Calu3 (cell line): ENCODE results near the gene BPIFB6. TPM values are rescaled to one million over a fixed set of nuclear protein-coding genes. Genes with fewer than 3 reads are reported as not detected.

Experiments used
- BruUV-seq: library from RNA; stranded (reverse); fragments of 400-500 nt; replicated peaks from 2 replicates; lab custom pipeline; 2021; lab: Mats Ljungman, UMichigan
- CTCF ChIA-PET: fragments of 300-600 bp; sonication (Branson Sonifier 250); formaldehyde crosslinking; loops from one replicate; lab custom pipeline; 2022; ENCODE audit warnings: antibody characterized with exemption; lab: Charles Lee
- DNase-seq: peaks from one replicate; pipeline ENCODE4 v3.0.0; 2022
- H3K27ac Mint-ChIP-seq: one replicate; pipeline ENCODE4 v1.8.0; 2022; ENCODE audit warnings: mixed read lengths; ENCODE audit not compliant: unreplicated experiment
- H3K27me3 Mint-ChIP-seq: one replicate; pipeline ENCODE4 v1.8.0; 2022; ENCODE audit warnings: mixed read lengths; ENCODE audit not compliant: unreplicated experiment
- H3K36me3 Mint-ChIP-seq: one replicate; pipeline ENCODE4 v1.8.0; 2022; ENCODE audit warnings: mild to moderate bottlenecking, moderate library complexity, mixed read lengths; ENCODE audit not compliant: insufficient read depth, unreplicated experiment
- H3K4me1 Mint-ChIP-seq: one replicate; pipeline ENCODE4 v1.8.0; 2022; ENCODE audit warnings: mild to moderate bottlenecking, low read depth, mixed read lengths; ENCODE audit not compliant: unreplicated experiment
- H3K4me3 Mint-ChIP-seq: one replicate; pipeline ENCODE4 v1.8.0; 2022; ENCODE audit warnings: mild to moderate bottlenecking, low read depth, moderate library complexity, mixed read lengths; ENCODE audit not compliant: unreplicated experiment
- H3K9me3 Mint-ChIP-seq: one replicate; pipeline ENCODE4 v1.8.0; 2022; ENCODE audit warnings: low read depth, mixed read lengths; ENCODE audit not compliant: unreplicated experiment
- CTCF ChIP-seq: fragments of 200-600 bp; IDR thresholded peaks from one replicate; pipeline ENCODE4 v1.8.0; 2022; ENCODE audit warnings: antibody characterized with exemption; ENCODE audit not compliant: unreplicated experiment
- intact Hi-C: fragments of 100-400 bp; cut with micrococcal nuclease; formaldehyde crosslinking; loops from one replicate; pipeline ENCODE4 v1.10.0; 2022; ENCODE audit not compliant: unreplicated experiment
- total RNA-seq: library from RNA; stranded (reverse); gene quantifications from 2 replicates; pipeline ENCODE4 v1.2.3, GENCODE V29; 2022

Gene BPIFB6
- total RNA-seq, 1 experiment from 2014 or later = not detected

GRCh38 chr20:33021879-33022278, 9.6 kb upstream of the BPIFB6 start:
- DNase-seq = no peak
- Mint-ChIP-seq H3K9me3 (no peaks in the 10 kb centered on the region), H3K4me1 (no peaks in the 10 kb centered on the region), H3K27me3 (peaks cover 50% of the 10 kb centered on the region), H3K4me3 (no peak overlapping the region), H3K36me3 (no peaks in the 10 kb centered on the region), H3K27ac (no peak overlapping the region)
- intact Hi-C loops = no loop called here
- BruUV-seq = no TSS peak
- CTCF ChIA-PET = interaction anchor here (0.7 kb wide), 1 partner anchor 226 kb away, joined by 3 read pairs; no protein-coding TSS in a partner anchor
- TF ChIP-seq CTCF = no peak

- Mint-ChIP-seq H3K4me3 (no peak overlapping the region), H3K27me3 (peaks cover 46% of the 10 kb centered on the region), H3K9me3 (no peaks in the 10 kb centered on the region), H3K27ac (no peak overlapping the region), H3K36me3 (no peaks in the 10 kb centered on the region), H3K4me1 (no peaks in the 10 kb centered on the region)
- no TSS peak for BruUV-seq
- no peak for TF ChIP-seq CTCF
- CTCF ChIA-PET = interaction anchor here (0.7 kb wide), 1 partner anchor 226 kb away, joined by 3 read pairs; no protein-coding TSS in a partner anchor
- intact Hi-C loops = no loop called here
- DNase-seq = no peak
Measured at GRCh38 chr20:33022289-33022688, 9.2 kb upstream of the BPIFB6 start.

- no TSS peak for BruUV-seq
- H3K27me3 Mint-ChIP-seq = peaks cover 40% of the 10 kb centered on the region
- TF ChIP-seq CTCF = no peak
- no peak overlapping the region for H3K4me3 Mint-ChIP-seq
- no peaks in the 10 kb centered on the region for H3K9me3 Mint-ChIP-seq
- H3K36me3 Mint-ChIP-seq = no peaks in the 10 kb centered on the region
- DNase-seq = no peak
- H3K4me1 Mint-ChIP-seq = no peaks in the 10 kb centered on the region
- CTCF ChIA-PET = no interaction called here
- intact Hi-C loops = no loop called here
- H3K27ac Mint-ChIP-seq = no peak overlapping the region
Measured at GRCh38 chr20:33022694-33023438, 8.6 kb upstream of the BPIFB6 start.

- H3K4me1 Mint-ChIP-seq = no peaks in the 10 kb centered on the region
- H3K4me3 Mint-ChIP-seq = no peak overlapping the region
- CTCF ChIA-PET = no interaction called here
- intact Hi-C loops = no loop called here
- H3K27ac Mint-ChIP-seq = no peak overlapping the region
- no peaks in the 10 kb centered on the region for H3K36me3 Mint-ChIP-seq
- no TSS peak for BruUV-seq
- no peak for TF ChIP-seq CTCF
- peaks cover 32% of the 10 kb centered on the region for H3K27me3 Mint-ChIP-seq
- H3K9me3 Mint-ChIP-seq = no peaks in the 10 kb centered on the region
- DNase-seq = no peak
Measured at GRCh38 chr20:33023439-33024242, 7.8 kb upstream of the BPIFB6 start.
